Glomerular endothelial cell (primary cell): ENCODE measurements around the gene TJP2. TPM values are rescaled to one million over a fixed set of nuclear protein-coding genes. Genes with fewer than 3 reads are reported as not detected.

ENCODE experiments used
- DNase-seq: peaks from one replicate; pipeline ENCODE4 v3.0.0-alpha.2; 2011; ENCODE audit warnings: low read depth, low spot score; ENCODE audit errors: extremely low read depth
- total RNA-seq: library from RNA; depleted of rRNA; stranded (reverse); fragments of >200 nt; gene quantifications from 2 replicates; pipeline ENCODE4 v1.2.3, GENCODE V29; 2015

TJP2 gene
- total RNA-seq, 1 donor from 2014 or later: 242 TPM

- DNase-seq: no peak
Measured at GRCh38 chr9:69322256-69322655, 148.2 kb downstream of the TJP2 start.

GRCh38 chr9:69323861-69324260 is 149.8 kb downstream of the TJP2 start:
- DNase-seq: no peak

Other genes with a start within 250 kb of the TJP2 start
- not detected in 2 replicates for gene PRKACG, start 160.2 kb upstream of the TJP2 start, total RNA-seq
- 14.6 and 21.0 TPM in 2 replicates for gene FXN, start 138.5 kb upstream of the TJP2 start, total RNA-seq
- gene ENTREP1, start 150.9 kb downstream of the TJP2 start, total RNA-seq: 5.7 and 11.8 TPM in 2 replicates